K562 (cell line): ENCODE data around the gene SLC17A9. TPM values are rescaled to one million over a fixed set of nuclear protein-coding genes. Genes with fewer than 3 reads are reported as not detected.

Experiments
- ATAC-seq: fragments of 200-7000 bp; cut with Tn5 transposase; 3 replicates; pipeline ENCODE4 v1.9.1; 2020; ENCODE audit warnings: moderate library complexity
- BruUV-seq: library from RNA; stranded (reverse); fragments of 400-500 nt; replicated peaks from 2 replicates; lab custom pipeline; 2021; lab: Mats Ljungman, UMichigan
- CTCF ChIA-PET: fragments of 300-600 bp; formaldehyde crosslinking; extraction: SDS; loops from one replicate; lab custom pipeline; 2021; ENCODE audit warnings: low intra/inter-chr PET ratio; lab: Yijun Ruan, JAX
- POLR2A ChIA-PET: fragments of 300-600, 350-650 bp; sonication (Branson Sonifier 250); formaldehyde crosslinking; extraction: SDS; loops from one replicate; lab custom pipeline; 2021; ENCODE audit warnings: antibody characterized with exemption, inconsistent platforms; lab: Yijun Ruan, JAX
- DNase-seq, 4 experiments: peaks; one replicate each; pipeline versions ENCODE4 v3.0.0 to v3.0.0-alpha.2; 2011 to 2018; ENCODE audit warnings: low spot score in 3 of 4, mixed read lengths in 3 of 4; ENCODE audit errors: extremely low read depth in 1 of 4
- FAIRE-seq: peaks from 2 replicates; lab custom pipeline; 2011; peaks lifted over from hg19 to GRCh38; lab: Jason Lieb, UNC
- H2AFZ ChIP-seq: 2 replicates; pipeline ENCODE4 v1.6.0; 2011; ENCODE audit warnings: low read depth, low read length, control low read depth, inconsistent platforms
- H3K27ac ChIP-seq: fragments of 200-600 bp; 3 replicates; pipeline ENCODE4 v1.8.0; 2011; ENCODE audit warnings: low read depth, mild to moderate bottlenecking, control low read depth, inconsistent platforms, low read length, moderate library complexity, mixed read lengths; ENCODE audit errors: extremely low read depth
- H3K27me3 ChIP-seq, 2 experiments: fragments of 300-600 bp in 1 of 2; 2 replicates in 1 of 2; 3 replicates in 1 of 2; pipeline versions ENCODE4 v1.6.0 to v1.8.0; 2011; ENCODE audit warnings: inconsistent platforms in 2 of 2, low read length in 2 of 2, mild to moderate bottlenecking in 1 of 2, mixed read lengths in 1 of 2, moderate library complexity in 1 of 2; ENCODE audit not compliant: control insufficient read depth in 2 of 2, insufficient read depth in 2 of 2
- H3K36me3 ChIP-seq: fragments of 300-600 bp; 3 replicates; pipeline ENCODE4 v1.8.0; 2011; ENCODE audit warnings: mild to moderate bottlenecking, low read length, inconsistent platforms; ENCODE audit not compliant: control insufficient read depth, insufficient read depth
- H3K4me1 ChIP-seq, 2 experiments: fragments of 200-600 bp in 1 of 2; replicated peaks in 1 of 2; 2 replicates in 1 of 2; 3 replicates in 1 of 2; pipeline versions ENCODE4 v1.5.1 to v1.8.0; 2011; ENCODE audit warnings: inconsistent platforms in 2 of 2, low read length in 2 of 2, mild to moderate bottlenecking in 1 of 2, mixed read lengths in 1 of 2, moderate library complexity in 1 of 2; ENCODE audit not compliant: control insufficient read depth in 2 of 2, insufficient read depth in 2 of 2
- H3K4me2 ChIP-seq: 2 replicates; pipeline ENCODE4 v1.6.1; 2011; ENCODE audit warnings: low read length, control low read depth, inconsistent platforms, mixed read lengths; ENCODE audit not compliant: insufficient read depth
- H3K4me3 ChIP-seq: fragments of 200-600 bp; sonication (generic), shearing (Covaris generic); 2 replicates; pipeline ENCODE4 v1.5.1; 2016; ENCODE audit warnings: control low read depth, inconsistent platforms
- H3K79me2 ChIP-seq: fragments of 200-600 bp; 3 replicates; pipeline ENCODE4 v1.8.0; 2011; ENCODE audit warnings: low read length, inconsistent platforms; ENCODE audit not compliant: control insufficient read depth, insufficient read depth
- H3K9ac ChIP-seq, 2 experiments: 2 replicates each; pipeline versions ENCODE4 v1.6.0 to v1.6.1; 2011; ENCODE audit warnings: low read depth in 2 of 2, low read length in 2 of 2, control low read depth in 1 of 2, inconsistent platforms in 1 of 2, mild to moderate bottlenecking in 1 of 2, mixed read lengths in 1 of 2; ENCODE audit not compliant: insufficient read depth in 1 of 2
- H3K9me1 ChIP-seq: one replicate; pipeline ENCODE4 v1.6.0; 2011; ENCODE audit warnings: inconsistent platforms, mild to moderate bottlenecking, low read length, moderate library complexity; ENCODE audit not compliant: control insufficient read depth, insufficient read depth
- H3K9me3 ChIP-seq: replicated peaks from 2 replicates; pipeline ENCODE4 v1.5.1; 2011; ENCODE audit warnings: low read depth, low read length, inconsistent platforms; ENCODE audit not compliant: control insufficient read depth, insufficient read depth
- H4K20me1 ChIP-seq: replicated peaks from 2 replicates; pipeline ENCODE4 v1.6.1; 2011; ENCODE audit warnings: low read length, inconsistent platforms, mixed read lengths; ENCODE audit not compliant: control insufficient read depth, insufficient read depth
- BRF1 ChIP-seq: IDR thresholded peaks from 3 replicates; pipeline ENCODE4 v1.6.1; 2011; ENCODE audit warnings: borderline replicate concordance, mild to moderate bottlenecking; ENCODE audit not compliant: insufficient read length; ENCODE audit errors: extremely low read depth
- POLR2AphosphoS5 ChIP-seq: IDR thresholded peaks from 2 replicates; pipeline ENCODE4 v1.6.1; 2011; ENCODE audit warnings: mild to moderate bottlenecking, low read depth, low read length, moderate library complexity; ENCODE audit not compliant: control insufficient read depth, insufficient read depth
- POLR2G ChIP-seq: fragments of 200-400 bp; formaldehyde crosslinking; IDR thresholded peaks from 2 replicates; pipeline ENCODE4 v1.6.1; 2017; ENCODE audit warnings: low read depth, mild to moderate bottlenecking, antibody characterized with exemption, low read length, moderate library complexity
- SRSF3 ChIP-seq: fragments of 200-400 bp; formaldehyde crosslinking; IDR thresholded peaks from 2 replicates; pipeline ENCODE4 v1.6.1; 2016; ENCODE audit warnings: mild to moderate bottlenecking, low read length, moderate library complexity; ENCODE audit not compliant: insufficient read depth
- U2AF2 ChIP-seq: fragments of 200-400 bp; formaldehyde crosslinking; optimal IDR thresholded peaks from 2 replicates; pipeline ENCODE3; 2017; ENCODE audit warnings: low read depth, mild to moderate bottlenecking, low read length
- ZNF263 ChIP-seq: sonication (generic); formaldehyde crosslinking; IDR thresholded peaks from 2 replicates; pipeline ENCODE4 v1.8.0; 2022; ENCODE audit warnings: mild to moderate bottlenecking, missing genetic modification reagents, borderline replicate concordance
- ZNF780A ChIP-seq: fragments of 250-450 bp; sonication (Bioruptor Pico); IDR thresholded peaks from 2 replicates; pipeline ENCODE4 v1.5.0; 2021; ENCODE audit warnings: mild to moderate bottlenecking
- WGBS: fragments of 100-300 bp; shearing (Covaris generic); methylation state at CpG from one replicate; pipeline ENCODE4 v1.1.6; 2016; ENCODE audit warnings: low coverage, mixed read lengths; ENCODE audit not compliant: insufficient coverage; ENCODE audit errors: missing lambda C conversion rate; 5-methylcytosine and 5-hydroxymethylcytosine counted together
- in situ Hi-C: fragments of 300-500 bp; cut with MboI; formaldehyde crosslinking; loops from 4 replicates; pipeline ENCODE4 v1.15.0; 2018; ENCODE audit warnings: inconsistent platforms, mixed read lengths
- intact Hi-C: fragments of 100-400 bp; cut with micrococcal nuclease; formaldehyde crosslinking; loops from 2 replicates; pipeline ENCODE4 v1.14.2; 2022
- polyA plus RNA-seq, 8 experiments: library from polyadenylated mRNA; depleted of rRNA in 4 of 8; stranded (reverse) in 5 of 8; unstranded in 3 of 8; fragments of >200 nt; fragmentation: Nextera tagmentation in 2 of 8; fragmentation: Illumina TruSeq in 1 of 8; extraction: Ambion mirVana in 2 of 8; extraction: Trizol in 1 of 8; gene quantifications; 2 replicates each; pipeline versions ENCODE4 v1.2.1 to v1.2.3, GENCODE V29; 2011 to 2014; ENCODE audit warnings: inconsistent platforms in 1 of 8, missing spikeins in 1 of 8
- total RNA-seq, 7 experiments: library from RNA; depleted of rRNA in 6 of 7; stranded (reverse); fragments of >200 nt in 6 of 7; fragmentation: Illumina TruSeq in 2 of 7; extraction: Trizol in 2 of 7; gene quantifications; 2 replicates each; pipeline versions ENCODE4 v1.2.1 to v1.2.3, GENCODE V29; 2011 to 2021; ENCODE audit warnings: low replicate concordance in 1 of 7

The SLC17A9 gene
- total and polyA plus RNA-seq, 9 of the 15 experiments (the other 6 are each of a cell fraction or from before 2014, with no cell fraction given), result 0.04 to 0.31 TPM; not detected in 7

DNA sequence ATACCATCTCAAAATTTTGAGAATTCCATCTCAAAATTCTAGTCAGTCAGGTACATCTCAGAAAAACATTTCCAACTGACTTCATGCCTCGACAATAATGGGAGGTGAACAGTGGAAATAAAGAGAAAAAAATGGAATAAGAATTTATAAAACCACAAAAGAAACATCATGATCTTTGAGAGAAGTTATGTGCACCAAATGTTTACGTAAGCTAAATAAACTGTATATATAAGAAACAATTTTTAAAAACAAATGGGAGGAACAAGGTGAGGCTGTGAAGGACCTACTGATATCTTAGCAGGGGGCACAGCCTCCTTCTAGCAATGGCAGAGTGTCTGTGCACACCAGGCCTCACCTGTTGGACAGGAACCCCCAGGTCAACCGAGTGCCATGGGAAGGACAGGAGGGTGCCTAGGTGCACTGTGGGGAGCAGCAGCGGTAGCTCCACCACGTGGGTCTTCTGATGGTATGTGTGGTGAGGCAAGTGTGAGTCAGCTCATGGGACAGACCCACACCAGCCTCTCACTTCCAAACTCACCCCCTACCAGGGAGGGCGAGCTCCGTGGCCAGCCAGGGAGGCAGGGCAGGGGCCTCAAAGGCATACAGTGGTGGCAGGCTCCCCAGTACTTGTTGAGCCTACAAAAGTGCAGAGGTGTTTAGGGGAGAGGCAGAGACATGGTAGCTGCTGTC lies 49.4 kb upstream of the SLC17A9 start:
- H3K79me2 ChIP-seq, result 0 out of 3 replicates have a peak, but pooled peaks cover 5% of the 10 kb centered on the region
- 80% methylated on average over 7 of the region's 7 CpGs for WGBS
- BruUV-seq, result no TSS peak

DNA sequence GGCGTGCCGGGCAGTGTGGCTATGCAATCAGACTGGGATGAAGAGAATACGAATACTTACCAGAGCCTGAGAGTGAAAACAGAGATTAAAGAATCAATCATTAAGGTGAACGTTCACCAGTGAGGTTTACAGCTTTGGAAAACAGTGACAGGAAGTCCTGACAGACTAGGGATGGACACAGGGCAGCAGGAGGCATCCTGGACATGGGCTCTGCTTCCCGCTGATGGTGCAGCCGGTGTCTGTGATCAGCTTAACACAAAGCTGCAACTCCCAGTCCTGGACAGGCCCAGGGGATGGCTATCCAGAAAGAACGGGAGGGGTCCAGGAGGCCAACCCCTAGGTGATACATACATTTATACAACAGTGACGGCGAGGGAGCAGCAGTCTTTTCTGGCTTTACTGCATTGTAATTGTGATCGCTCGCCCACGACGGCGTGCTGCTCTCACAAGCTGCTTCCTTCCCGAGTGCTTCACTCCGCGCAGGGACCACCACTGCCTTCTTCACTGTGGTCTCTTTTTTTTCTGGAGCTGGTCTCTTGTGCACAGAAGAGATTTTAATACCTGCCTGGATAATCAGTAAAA lies 46.9 kb upstream of the SLC17A9 start:
- no TSS peak for BruUV-seq
- Histone ChIP-seq H2AFZ (no peak overlapping the region), H3K9me3 (no peaks in the 10 kb centered on the region), H3K27me3 (no peaks in the 10 kb centered on the region), H3K4me3 (no peak overlapping the region), H3K9me1 (peaks cover 5% of the 10 kb centered on the region), H3K27ac (no peak overlapping the region), H3K36me3 (peaks cover 98% of the 10 kb centered on the region), H3K9ac (no peak overlapping the region; a peak in 1 of 4 replicates), H3K4me1 (peaks cover 0 to 2% of the 10 kb centered on the region in 2 experiments; a peak in 2 of 5 replicates), H3K4me2 (no peak overlapping the region), H4K20me1 (peaks cover 19% of the 10 kb centered on the region)
- WGBS, result 96% methylated on average over 17 of the region's 17 CpGs
- FAIRE-seq (no peak), DNase-seq (no peak), ATAC-seq (no peak)
- in situ Hi-C loops, result no loop called here
- CTCF ChIA-PET, result no interaction called here
- intact Hi-C loops, result no loop called here
- no peak for TF ChIP-seq SRSF3
- no peak for TF ChIP-seq ZNF263 (CRISPR knock-in tag)
- TF ChIP-seq ZNF780A (CRISPR knock-in tag), result no peak
- TF ChIP-seq BRF1, result no peak
- TF ChIP-seq, all 486 proteins: peak for 0
- H3K79me2 ChIP-seq, result peaks cover 22% of the 10 kb centered on the region; the same call in 2 of the 3 replicates
- POLR2A ChIA-PET, result interaction anchor here (0.6 kb wide), 1 partner anchor 622 kb away, joined by 4 read pairs; no protein-coding TSS in a partner anchor

More for the DNA sequence above, 49.4 kb upstream of the SLC17A9 start:
- peak overlapping the region in 1 of 2 experiments; percentile 20; a peak in 1 of 4 replicates for H3K9ac ChIP-seq
- ChIA-PET CTCF (no interaction called here), POLR2A (interaction anchor here (0.7 to 4.6 kb wide), 10 partner anchors 8 to 62 kb away, joined by 3 to 21 read pairs (median 4); partner anchors contain the start of genes DIDO1 and GID8)
- no peak overlapping the region for H3K4me2 ChIP-seq
- no peak overlapping the region for H3K27ac ChIP-seq
- H3K9me1 ChIP-seq, result peaks cover 5% of the 10 kb centered on the region
- in situ Hi-C loops (no loop called here), intact Hi-C loops (loop anchor here (5.0 kb wide), 1 partner anchor 104 kb away; the partner anchor contains the start of gene BHLHE23)
- H3K27me3 ChIP-seq, result no peaks in the 10 kb centered on the region
- FAIRE-seq (no peak), ATAC-seq (no peak), DNase-seq (no peak)
- H3K36me3 ChIP-seq, result peaks cover 73% of the 10 kb centered on the region
- no peak overlapping the region for H3K4me3 ChIP-seq
- peaks cover 13% of the 10 kb centered on the region for H4K20me1 ChIP-seq
- H2AFZ ChIP-seq, result no peak overlapping the region
- peaks cover 6 to 10% of the 10 kb centered on the region in 2 experiments for H3K4me1 ChIP-seq
- TF ChIP-seq POLR2G (peak; percentile 47), U2AF2 (no peak), POLR2AphosphoS5 (peak; percentile 22; the same call in 1 of the 2 replicates)
- H3K9me3 ChIP-seq, result no peaks in the 10 kb centered on the region
